Stimulated activated CD4-positive, alpha-beta T cell treated with anti-CD3 and anti-CD28 coated beads, Interleukin-15, amount 100 ng/mL, for 24 hours (primary cell): Measurements from ENCODE around the gene RNF126.
"Not testable (repeated sequence)": the region's sequence is repeated elsewhere in the genome, so short reads cannot be mapped to it uniquely, and the experiment has no call there.

ENCODE experiments used
- DNase-seq: peaks from one replicate; pipeline ENCODE4 v3.0.0-alpha.2; 2020

The RNF126 gene

DNA sequence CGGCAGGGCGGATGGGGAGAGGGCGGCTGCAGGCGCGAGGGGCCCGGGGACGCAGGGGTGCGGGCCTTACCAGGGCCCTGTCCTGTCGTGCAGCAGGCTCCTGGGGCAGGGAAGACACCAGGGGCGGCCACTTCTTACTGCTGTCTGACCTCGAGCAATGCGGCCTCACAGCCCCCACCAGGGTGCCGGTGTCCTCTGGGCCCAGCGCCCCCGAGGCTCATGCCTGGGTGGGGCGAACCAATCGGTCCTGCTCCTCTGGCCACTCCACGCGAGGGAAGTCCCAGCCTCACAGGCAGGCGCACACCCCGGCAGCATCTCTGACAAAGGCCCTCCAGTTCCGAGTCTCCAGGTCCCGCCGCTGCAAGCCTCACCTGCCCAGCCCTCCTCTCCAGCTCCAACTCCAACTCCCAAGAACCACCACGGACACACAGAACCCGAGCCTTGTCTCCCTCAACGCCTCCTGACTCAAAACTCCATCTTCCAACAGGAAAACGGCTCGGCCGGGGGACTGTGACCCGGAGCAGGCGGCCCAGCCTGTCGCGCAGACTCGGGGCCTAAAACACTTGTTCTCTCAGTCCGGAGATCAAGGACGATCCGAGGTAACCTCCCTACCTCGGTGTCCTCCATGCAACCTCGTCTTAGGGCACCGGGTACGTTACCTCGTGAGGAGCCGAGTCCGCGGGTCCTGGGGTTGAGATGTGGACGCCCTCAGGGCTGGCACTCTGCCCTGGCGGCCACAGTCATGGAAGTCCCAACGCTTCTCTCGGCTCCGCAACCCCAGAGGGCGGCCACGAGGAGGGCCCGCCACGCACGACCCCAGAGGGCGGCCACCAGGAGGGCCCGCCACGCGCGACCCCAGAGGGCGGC lies 16.9 kb downstream of the RNF126 start:
- no peak for DNase-seq

DNA sequence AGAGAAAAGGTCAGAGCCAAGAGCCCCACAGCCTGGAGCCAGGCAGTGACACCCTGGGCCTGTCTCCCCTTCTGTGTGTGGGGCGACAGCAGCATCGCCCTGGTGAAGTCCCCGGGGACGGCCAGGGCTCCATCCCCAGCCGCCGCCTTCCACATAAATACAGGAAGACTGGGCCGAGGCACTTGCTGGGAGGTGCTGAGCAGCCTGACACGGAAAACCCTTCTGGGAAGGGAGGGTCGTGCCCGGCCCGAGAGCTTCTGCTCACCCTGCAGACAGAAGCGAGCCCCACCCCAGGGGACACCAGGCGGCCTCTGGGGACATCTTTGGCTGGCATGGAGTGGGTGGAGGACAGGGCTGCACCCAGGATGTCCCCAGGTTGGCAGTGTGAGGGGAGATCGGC lies 18.2 kb downstream of the RNF126 start:
- no peak for DNase-seq

DNA sequence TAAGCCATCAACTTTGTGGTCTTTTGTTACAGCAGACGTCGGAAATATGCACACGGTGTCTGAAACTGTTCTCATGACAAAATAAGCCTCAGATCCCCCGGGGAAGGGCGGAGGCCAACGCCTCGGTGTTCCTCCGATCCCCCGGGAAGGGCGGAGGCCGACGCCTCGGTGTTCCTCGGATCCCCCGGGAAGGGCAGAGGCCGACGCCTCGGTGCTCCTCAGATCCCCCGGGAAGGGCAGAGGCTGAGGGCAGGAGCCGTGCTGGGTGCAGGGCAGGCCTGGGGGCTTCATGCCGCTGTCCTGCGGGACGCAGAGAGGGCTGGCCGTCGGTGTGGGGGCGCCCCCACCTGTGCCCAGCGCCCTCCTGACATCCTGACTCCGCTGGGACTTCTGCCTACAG lies 18.7 kb downstream of the RNF126 start:
- DNase-seq: no peak

DNA sequence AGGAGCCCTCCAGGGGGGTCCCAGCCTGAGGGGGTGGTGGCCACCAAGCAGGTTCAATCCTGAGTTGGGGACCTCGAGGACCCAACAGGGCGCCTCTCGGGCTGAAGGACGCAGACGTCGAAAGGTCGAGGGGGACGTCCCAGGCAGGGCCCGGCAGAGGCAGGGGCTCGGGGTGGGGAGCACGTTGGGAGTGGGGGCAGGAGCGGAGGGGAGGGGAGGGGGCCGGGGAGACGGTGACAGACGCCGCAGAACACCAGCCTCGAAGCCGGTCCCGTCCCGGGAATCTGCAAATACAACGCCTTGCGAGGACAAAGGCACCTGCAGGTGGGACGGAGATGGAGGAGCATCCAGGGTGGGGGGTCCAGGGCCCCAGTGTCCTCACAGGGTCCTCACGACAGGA lies 19.3 kb downstream of the RNF126 start:
- DNase-seq: no peak

DNA sequence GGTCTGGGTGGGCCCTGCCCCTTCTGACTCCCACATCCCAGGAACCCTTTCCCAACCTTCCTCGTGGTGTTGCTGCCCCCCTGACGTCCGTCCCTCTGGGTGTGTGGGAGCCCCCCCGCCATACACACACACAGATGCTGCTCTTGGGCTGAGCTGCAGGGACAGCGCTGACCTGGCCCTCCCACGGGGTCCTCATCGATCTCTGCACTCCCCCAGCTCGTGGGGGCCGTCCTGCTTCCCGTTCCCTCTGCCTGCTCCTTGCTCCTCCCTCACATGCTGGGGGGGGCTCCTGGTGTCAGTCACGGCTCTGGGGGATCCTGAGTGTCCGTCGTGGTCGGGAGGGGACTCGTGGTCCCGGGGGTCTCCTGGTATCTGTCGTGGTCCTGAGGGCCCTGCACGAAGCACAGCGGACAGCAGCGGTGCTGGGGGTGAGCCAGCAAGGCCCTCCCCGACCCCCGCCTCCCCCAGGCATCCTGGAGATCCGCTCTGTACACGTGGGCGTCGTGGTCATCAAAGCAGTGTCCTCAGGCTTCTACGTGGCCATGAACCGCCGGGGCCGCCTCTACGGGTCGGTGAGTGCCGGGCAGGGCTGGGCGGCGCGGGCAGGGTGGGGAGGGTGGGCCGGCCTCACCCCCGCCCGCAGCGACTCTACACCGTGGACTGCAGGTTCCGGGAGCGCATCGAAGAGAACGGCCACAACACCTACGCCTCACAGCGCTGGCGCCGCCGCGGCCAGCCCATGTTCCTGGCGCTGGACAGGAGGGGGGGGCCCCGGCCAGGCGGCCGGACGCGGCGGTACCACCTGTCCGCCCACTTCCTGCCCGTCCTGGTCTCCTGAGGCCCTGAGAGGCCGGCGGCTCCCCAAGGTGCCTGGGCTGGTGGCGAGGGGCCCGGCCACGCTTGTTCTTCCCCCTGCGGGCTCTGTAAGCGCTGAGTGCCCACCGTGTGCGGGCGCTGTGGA lies 20.0 kb downstream of the RNF126 start:
- DNase-seq: peak; percentile 27

DNA sequence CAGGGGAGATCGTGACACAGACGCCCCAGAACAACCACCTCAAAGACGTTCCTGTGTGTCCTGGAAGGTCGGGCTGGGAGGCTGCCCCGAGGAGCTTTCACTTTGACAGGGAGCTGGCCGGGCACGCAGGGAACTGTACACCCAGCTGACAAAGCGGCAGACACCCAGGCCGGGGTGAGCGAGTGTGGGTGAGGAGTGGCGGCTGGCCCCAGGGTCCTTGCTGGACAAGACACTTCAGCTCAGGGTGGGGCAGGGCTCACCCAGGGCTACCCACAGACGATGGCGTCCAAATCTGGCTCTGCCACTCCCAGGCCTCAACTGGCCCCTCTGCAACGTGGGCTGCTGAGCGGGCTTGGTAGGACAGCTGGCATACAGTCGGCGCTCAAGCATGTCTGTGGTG lies 21.3 kb downstream of the RNF126 start:
- no peak for DNase-seq

DNA sequence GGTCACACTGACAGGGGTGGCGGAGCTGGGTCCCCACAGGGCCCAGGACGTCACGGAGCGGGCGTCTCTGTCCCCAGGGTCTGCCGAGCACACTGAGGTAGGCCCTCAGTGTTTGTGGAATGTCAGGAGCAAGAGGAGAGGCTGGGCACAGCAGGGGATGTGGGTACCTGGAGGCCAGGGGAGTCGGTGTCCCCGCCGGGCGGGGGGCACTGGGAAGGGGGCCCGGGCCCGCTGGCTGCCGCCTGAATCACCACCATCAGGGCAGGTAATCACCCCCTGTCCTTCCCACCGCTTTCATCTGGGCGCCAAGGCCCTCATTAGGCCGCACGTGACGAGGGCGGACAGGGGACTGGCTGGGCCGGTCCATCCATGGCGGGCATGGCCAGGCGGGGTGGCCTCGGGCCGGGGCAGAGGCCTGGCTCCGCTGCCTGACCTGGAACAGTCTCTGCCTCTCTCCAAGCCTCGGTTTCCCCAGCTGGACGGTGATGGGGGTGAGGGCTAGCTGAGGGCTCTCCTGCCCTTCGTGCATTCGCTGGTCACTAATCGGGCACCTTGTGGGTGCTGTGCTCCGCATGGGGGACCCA lies 22.3 kb downstream of the RNF126 start:
- no peak for DNase-seq

DNA sequence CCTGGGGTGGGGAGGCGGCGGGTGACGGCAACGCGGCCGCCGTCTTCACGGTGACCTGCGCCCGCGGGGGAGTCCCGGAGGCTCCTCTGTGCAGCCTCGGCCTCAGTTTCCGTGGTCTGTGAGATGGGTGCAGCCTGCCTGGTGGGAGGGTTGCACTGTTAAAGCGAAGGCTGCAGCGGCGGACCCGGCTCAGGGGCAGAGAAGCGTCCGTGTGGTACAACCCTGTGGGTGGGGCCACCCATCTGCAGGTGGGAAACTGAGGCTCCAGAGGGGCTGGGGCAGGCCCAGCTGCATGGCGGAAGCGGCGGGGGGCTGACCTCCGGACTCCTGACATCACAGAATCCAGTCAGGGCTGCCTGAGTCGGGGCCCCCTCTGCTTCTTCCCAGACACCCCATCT lies 22.9 kb downstream of the RNF126 start:
- no peak for DNase-seq

DNA sequence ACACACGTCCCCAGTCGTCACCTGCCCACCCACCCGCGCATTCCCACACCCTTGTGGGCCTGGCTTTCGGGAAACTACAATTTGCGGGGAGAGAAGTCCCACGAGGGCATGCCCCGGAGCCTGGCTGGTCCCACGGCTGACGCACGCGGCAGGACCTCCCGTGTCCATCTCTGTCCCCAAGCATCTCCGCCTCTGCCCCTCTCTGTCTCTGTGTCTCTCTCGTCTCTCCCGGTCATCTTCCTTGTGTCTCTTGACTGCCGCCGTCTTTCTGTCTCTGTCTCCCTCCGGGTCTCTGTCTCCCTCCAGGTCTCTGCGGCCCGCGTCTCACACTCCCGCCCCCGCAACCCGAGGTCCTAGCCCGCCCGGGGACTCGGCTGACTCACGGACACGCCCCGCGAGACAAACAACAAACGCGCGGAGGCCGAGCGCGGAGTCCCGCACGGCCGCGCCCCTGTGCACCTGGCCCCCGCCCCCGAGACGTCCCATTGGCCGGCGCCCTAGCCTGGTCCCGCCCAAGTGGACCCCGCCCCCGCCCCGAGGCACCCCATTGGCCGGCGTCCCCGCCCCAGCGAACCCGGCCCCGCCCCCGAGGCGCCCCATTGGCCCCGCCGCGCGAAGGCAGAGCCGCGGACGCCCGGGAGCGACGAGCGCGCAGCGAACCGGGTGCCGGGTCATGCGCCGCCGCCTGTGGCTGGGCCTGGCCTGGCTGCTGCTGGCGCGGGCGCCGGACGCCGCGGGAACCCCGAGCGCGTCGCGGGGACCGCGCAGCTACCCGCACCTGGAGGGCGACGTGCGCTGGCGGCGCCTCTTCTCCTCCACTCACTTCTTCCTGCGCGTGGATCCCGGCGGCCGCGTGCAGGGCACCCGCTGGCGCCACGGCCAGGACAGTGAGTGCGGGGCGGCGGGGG lies 23.5 kb downstream of the RNF126 start, which contains the start of gene FGF22:
Gene FGF22, plus strand, starts transcription at position 627 of the 908 bp plus-strand sequence. Its CDS starts 47 bp downstream, at position 674.
- DNase-seq: peak; percentile 97

DNA sequence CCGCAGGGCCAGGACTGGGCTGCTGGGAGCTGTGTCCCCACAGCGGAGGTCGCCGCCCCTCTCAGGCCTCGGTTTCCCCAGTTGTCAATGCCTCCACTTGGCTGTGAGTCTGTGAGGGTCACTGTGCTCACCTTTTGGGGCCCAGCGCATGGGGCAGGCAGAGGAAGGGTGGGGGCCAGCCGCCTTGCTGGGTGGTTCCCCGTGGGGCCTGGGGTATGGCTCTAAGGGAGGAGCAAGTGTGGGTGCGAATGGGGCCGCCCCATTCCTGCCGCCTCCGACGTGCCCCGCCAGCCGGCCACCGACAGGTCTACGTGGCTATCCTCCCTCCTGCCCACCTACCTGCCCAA lies 24.1 kb downstream of the RNF126 start:
- no peak for DNase-seq

DNA sequence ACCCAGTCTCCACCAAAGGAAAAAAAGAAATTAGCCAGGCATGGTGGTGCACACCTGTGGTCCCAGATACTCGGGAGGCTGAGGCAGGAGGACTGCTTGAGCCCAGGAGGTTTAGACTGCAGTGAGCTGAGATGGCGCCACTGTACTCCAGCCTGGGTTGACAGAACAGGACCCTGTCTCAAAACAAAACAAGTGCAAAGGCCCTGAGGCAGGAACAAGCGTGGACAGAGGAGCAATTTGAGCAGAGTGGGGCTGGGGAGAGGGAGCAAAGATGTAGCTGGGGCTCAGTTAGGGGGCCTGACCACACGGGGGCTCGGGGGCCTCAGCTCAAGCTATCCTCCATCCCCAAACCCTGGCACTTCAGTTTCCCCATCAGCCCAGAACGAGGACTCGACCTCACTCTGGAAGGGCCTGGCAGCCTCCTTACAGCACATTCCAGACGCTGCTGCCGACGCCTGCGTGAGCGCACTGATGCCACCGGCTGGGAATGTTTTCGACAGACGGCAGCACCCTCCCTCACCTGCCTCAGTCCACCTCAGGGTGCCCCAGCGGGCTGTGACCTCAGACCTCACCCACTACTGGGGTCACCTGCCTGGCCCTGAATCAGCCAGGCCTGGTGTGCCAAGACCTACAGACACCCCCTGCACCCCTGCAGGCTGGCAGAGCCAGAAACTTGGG lies 27.9 kb downstream of the RNF126 start:
- no peak for DNase-seq

DNA sequence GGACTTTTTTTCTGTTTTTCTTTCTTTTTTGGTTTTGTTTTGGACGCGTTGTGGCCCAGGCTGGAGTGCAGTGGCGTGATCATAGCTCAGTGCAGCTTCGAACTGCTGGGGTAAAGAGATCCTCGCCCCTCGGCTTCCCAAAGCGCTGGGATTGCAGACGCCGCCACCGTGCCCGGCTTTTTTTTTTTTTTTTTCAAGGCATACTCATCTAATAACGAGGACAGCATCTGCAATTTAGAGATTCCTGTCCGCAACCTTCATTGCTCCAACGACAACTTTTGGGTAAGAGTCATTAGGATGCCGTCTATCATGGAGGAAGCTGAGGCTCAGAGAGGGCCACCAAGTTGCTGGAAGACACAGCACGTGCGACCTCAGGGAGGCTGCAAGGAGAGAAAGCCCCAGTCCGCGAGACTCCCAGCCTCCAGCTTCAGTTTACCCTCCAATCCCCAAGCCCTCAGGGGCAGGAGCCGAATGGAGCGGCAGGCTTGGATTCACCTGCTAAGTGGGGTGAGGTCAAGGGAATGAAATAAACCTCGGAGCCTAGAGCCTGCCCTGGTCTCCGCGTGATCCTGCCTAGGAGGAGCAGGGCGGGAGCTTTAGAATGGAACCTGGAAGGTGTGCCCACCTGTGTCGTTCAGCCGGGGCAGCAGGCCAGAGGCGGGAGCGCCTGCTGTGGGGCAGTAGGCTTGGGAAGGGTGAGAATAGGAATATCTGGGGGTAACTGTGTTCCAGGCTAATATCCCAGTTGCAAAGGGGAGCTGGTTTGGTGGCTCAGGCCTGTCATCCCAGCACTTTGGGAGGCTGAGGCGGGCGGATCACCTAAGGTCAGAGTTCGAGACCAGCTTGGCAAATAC lies 29.0 kb downstream of the RNF126 start:
- DNase-seq: no peak

DNA sequence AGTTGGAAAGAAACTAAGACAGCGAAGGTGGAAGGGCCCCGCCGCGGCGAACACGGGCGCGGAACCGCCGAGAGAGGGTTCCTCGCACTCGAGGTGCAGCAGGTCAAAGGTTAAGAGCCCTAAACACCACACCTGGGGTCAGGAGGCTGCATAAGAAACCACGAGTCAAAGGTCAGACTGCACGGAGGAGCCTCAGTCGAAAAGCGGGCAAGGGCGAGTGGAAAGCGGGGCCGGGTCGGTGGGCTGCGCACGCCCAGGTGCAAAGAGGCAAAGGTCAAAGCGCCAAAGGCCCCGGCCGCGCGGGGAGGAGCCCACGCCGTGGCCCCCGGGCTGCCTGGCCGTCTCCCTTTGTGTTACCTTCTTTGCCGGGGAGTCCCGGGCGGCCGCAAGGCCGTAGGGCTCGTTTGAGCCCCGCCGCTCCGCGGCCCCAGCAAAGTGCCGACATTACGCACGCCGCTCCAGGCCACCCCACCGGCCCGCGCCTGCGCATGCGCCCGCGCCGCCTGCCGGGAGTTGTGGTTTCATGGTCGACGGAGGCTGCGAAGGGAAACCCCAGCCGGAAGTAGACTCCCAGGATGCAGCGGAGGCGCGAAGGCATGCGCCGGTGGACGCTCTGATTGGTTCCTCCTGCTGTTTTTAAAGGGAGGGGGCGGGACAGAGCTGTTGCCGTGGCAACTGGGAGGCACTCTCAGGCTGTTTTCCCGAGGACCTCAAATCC lies 29.8 kb downstream of the RNF126 start, which contains the start of gene POLRMT:
Gene POLRMT, minus strand, starts transcription at position 470 of the 718 bp plus-strand sequence. Its CDS starts 25 bp downstream, at position 445.
- peak; percentile 97 for DNase-seq

DNA sequence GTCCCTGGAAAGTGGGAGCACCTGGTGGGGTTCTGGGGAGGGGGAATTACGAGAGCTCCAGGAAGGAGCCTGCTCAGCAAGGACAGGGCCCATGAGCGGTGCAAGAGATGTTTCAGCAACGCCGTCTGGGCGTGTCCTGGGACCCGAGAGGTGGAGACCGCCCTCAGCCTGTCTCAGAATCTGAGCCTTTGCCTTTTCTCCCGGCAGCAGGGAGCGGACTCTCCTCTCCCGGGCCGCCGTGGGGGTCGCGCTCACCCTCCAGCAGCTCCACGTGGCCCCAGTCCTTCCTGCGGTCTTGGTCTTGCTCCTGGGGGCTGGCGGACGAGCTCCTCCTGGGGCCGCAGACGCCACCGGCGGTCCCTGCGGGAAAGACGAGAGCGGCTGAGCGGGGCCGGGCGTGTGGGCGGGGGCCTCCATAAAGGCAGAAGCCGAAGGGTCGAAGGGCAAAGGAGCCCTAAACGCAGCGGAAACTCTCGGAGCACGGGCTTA lies 30.4 kb downstream of the RNF126 start:
- peak; percentile 75 for DNase-seq

DNA sequence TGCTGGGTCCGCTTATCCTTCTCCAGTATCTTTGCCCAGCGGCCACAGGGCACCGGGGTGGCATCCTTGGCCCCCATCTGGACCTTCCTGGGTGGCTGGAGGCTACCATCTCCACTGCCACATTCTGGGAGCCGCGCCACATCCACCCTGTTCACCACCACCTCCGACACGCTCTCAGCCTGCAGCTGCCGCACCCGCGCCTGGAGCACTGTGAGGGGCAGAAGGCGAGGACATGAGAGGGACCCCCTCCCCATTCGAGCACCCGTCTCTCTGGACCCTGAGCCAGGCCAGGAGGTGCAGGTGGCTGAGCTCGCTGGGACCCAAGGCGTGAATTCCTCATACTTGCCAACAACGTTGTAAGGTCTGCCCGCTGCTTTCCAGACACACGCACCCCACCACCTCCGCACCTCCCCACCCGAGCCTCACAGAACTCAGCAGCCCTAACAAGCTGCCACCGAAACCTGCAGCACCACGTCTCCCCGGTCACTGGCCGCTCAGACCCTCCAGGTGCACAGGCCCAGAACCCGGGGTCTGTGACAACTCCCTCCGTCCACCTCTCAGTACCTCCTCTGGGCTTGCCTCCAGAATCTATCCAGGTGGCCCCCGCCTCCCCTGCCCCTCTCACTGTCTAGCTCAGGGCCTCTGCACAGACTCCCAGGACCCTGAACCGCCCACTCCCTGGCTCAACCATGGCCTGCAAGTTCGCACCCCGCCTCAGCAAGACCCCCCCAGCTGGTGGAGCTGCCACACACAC lies 32.9 kb downstream of the RNF126 start:
- no peak for DNase-seq

DNA sequence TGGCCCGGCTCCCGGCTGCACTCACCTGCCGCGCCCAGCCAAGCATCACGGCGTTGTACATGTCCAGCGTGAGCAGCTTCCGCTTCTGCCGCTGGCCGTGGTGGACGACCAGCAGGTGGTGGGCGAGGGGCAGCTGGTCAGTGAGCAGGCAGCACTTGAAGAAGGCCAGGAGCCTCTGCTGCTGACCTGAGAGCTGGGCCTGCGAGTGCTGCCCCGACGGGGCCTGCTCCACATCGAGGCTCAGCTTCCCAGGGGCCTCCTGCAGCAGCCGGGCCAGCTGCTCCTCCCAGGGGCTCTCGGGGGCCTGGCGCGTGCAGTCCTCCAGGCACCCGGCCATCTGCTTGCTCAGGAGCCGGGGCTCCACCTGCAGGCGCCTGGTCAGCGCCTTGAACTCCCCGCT lies 33.5 kb downstream of the RNF126 start:
- DNase-seq: not testable (repeated sequence)

DNA sequence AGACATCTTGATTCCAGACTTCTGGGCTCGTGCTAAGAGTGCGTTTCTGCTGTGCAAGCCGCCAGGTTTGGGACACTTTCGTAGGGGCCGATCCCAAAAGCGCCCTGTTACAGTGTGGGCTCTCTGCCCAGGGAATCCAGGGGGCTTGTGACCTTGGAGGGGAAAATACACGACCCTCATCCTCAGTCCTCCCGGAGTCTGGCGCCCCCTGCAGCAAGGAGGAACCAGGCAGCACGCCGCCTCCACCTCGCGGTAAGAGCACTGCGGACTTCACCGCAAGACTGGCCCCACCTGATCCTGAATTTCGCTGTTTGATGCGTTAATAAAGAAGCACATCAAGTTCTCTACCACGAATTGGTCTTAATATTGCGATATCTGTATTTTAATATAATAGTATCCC lies 34.8 kb downstream of the RNF126 start:
- no peak for DNase-seq

DNA sequence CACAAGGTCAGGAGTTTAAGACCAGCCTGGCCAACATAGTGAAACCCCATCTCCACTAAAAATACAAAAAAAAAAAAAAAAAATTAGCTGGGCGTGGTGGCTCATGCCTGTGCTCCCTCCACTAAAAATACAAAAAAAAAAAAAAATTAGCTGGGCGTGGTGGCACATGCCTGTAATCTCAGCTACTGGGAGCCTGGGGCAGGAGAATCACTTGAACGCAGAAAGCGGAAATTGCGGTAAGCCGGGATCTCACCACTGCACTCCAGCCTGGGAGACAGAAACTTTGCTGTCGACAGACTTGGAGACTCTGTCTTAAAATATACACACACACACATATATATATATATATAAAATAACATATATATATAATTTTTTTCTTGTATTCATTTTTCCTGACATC lies 36.4 kb downstream of the RNF126 start:
- DNase-seq: not testable (repeated sequence)

DNA sequence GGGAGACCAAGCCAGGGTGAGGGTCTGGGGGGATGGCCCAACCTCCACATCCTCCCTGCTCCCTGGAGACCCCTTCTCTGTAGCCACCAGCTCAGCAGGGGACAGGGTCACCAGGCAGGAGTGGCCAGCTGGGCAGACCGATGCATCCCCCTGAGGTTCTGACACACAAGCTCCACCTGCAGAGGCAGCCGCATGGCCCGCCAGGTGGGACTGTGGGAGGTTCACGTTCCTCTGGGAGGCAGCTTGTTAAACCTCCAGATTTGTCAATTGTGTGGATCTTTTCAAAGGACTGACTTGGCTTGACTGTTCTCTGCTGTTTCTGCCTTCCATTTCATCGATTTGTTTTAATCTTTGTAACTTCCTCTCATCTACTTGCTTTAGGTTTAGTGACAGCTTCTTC lies 37.8 kb downstream of the RNF126 start:
- DNase-seq: no peak
